ENCODE data around the gene OPTN.

The OPTN gene

GRCh38 chr10:13187135-13187534 lies 87.2 kb downstream of the OPTN start:
- DNase-seq = no peak
